ENCODE data around the gene INPP5A.

DNA sequence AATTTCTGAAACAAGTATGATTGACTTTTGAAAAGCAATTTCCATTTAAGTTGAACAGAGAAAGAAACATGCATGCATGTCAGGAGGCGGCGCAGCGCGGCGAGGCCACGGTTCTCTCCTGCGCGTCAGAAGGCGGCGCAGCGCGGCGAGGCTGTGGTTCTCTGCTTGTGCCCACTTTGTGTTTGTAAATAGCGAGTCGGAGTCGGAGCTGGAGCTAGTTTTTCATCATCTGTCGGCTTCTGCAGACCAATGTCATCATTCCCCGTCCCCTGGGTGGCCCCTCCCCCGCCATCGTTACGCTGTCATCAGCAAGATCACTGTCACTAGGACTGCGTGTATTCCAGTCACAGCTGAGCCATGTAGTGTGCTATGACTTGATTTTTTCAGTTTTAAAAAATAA, 49.2 kb downstream of the INPP5A start:
- no peak for TF ChIP-seq TCF7L2 (IDR thresholded peaks at IDR 0.05; ENCODE audit: borderline replicate concordance, extremely low read depth, insufficient read depth, insufficient read length)
- TF ChIP-seq, protein P1, sequence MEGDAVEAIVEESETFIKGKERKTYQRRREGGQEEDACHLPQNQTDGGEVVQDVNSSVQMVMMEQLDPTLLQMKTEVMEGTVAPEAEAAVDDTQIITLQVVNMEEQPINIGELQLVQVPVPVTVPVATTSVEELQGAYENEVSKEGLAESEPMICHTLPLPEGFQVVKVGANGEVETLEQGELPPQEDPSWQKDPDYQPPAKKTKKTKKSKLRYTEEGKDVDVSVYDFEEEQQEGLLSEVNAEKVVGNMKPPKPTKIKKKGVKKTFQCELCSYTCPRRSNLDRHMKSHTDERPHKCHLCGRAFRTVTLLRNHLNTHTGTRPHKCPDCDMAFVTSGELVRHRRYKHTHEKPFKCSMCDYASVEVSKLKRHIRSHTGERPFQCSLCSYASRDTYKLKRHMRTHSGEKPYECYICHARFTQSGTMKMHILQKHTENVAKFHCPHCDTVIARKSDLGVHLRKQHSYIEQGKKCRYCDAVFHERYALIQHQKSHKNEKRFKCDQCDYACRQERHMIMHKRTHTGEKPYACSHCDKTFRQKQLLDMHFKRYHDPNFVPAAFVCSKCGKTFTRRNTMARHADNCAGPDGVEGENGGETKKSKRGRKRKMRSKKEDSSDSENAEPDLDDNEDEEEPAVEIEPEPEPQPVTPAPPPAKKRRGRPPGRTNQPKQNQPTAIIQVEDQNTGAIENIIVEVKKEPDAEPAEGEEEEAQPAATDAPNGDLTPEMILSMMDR (IDR thresholded peaks at IDR 0.05 in 2 of 3, conservative IDR thresholded peaks at IDR 0.05 in 1 of 3; ENCODE audit: borderline replicate concordance in 1 of 3, insufficient read depth in 1 of 3, low read depth in 2 of 3, low read length in 2 of 3): no peak
- no peak for TF ChIP-seq ZFX (IDR thresholded peaks at IDR 0.05)
- TF ChIP-seq JUND (IDR thresholded peaks at IDR 0.05): no peak
- no peak for TF ChIP-seq POLR2AphosphoS5 (IDR thresholded peaks at IDR 0.05; ENCODE audit: low read depth, low read length)
- TF ChIP-seq EGR1 (IDR thresholded peaks at IDR 0.05; ENCODE audit: low read depth): no peak
- TF ChIP-seq SP1 (IDR thresholded peaks at IDR 0.05; ENCODE audit: low read depth): no peak
- TF ChIP-seq POLR2A (IDR thresholded peaks at IDR 0.05; ENCODE audit: borderline replicate concordance, extremely low read depth, insufficient read depth, insufficient read length): no peak
- no peak for TF ChIP-seq SIN3A (IDR thresholded peaks at IDR 0.05; ENCODE audit: low read depth)
- TF ChIP-seq ELF1 (IDR thresholded peaks at IDR 0.05; ENCODE audit: borderline replicate concordance, low read depth): no peak
- no peak for TF ChIP-seq EZH2 (IDR thresholded peaks at IDR 0.05)
- TF ChIP-seq, protein P2, sequence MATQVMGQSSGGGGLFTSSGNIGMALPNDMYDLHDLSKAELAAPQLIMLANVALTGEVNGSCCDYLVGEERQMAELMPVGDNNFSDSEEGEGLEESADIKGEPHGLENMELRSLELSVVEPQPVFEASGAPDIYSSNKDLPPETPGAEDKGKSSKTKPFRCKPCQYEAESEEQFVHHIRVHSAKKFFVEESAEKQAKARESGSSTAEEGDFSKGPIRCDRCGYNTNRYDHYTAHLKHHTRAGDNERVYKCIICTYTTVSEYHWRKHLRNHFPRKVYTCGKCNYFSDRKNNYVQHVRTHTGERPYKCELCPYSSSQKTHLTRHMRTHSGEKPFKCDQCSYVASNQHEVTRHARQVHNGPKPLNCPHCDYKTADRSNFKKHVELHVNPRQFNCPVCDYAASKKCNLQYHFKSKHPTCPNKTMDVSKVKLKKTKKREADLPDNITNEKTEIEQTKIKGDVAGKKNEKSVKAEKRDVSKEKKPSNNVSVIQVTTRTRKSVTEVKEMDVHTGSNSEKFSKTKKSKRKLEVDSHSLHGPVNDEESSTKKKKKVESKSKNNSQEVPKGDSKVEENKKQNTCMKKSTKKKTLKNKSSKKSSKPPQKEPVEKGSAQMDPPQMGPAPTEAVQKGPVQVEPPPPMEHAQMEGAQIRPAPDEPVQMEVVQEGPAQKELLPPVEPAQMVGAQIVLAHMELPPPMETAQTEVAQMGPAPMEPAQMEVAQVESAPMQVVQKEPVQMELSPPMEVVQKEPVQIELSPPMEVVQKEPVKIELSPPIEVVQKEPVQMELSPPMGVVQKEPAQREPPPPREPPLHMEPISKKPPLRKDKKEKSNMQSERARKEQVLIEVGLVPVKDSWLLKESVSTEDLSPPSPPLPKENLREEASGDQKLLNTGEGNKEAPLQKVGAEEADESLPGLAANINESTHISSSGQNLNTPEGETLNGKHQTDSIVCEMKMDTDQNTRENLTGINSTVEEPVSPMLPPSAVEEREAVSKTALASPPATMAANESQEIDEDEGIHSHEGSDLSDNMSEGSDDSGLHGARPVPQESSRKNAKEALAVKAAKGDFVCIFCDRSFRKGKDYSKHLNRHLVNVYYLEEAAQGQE (IDR thresholded peaks at IDR 0.05; ENCODE audit: low read depth): no peak
- TF ChIP-seq, protein P3, sequence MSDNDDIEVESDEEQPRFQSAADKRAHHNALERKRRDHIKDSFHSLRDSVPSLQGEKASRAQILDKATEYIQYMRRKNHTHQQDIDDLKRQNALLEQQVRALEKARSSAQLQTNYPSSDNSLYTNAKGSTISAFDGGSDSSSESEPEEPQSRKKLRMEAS (IDR thresholded peaks at IDR 0.05): no peak
